Measurements from ENCODE around the gene EHF.

The EHF gene

DNA sequence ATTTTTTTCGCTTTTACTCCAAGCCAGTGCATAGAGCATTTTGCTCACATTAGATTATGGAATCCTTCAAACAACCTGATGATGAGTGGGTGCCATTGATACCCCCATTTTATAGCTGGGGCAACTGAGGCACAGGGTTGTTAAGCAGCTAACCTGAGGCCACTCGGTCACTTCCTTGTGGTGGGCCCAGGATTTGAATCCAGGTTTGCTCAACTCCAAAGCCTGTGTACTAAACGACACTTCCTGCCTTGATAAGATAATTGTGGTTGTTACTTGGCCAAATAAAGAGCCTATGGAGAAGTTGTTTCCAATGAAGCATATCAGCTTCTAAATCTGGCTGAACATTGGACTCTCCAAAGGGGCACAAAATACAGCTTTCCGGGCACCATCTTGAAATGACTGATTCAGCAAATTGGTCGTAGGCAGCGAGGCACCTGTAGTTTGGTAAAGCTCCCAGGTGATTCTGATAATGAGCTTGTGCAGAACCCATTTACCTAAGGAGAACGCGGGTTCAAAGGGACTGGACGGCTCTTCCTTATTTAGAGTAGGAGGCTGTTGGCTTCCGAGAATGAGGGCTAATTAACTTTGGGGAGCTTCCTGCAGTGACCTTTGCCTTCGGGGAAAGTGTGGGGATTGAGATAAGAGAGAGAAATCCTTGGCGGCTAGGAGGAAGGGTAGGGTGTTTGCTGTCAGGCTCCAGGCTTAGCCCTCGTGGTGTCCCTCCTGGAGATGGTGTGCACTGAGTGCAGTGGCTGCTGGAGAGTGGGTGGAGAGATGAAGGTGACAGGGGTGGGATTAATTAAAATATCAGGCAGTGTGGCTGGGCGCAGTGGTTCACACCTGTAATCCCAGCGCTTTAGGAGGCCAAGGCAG lies 17.5 kb upstream of the EHF start:
- no peak for DNase-seq

DNA sequence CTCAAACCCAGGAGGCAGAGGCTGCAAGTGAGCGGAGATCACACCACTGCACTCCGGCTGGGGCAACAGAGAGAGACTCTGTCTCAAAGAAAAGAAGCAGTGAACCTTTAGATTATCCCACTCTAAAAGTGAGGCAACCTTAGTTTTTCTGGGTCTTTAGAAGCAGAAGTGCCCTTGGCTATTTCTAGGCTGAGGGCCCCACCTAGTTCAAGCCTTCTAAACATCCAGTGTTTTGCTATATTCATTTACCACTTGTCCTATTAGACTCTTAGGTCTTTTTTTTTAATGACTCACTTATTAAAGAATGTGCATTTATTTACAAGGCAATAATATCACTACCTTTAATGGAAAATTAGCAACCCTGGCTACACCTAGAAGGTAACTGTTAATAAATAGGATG lies 16.7 kb upstream of the EHF start:
- no peak for DNase-seq

DNA sequence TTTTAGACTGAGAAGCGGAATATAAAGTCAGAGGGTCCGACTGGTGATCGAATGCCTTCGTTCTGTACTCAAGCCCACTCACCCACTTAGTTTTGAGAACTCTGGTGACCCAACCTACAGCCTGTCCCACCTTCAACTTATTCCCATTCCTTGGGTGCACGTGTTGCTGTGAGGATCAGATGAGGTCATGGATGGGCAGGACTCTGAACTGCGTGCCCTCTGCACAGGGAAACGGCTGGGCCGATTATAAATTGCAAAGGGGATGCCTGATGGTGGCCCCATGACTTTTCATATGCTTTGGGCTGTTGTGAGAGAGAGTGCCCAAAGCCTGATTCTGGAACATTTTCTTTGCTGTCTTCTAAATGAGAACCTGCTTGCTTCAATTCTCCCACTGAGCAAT lies 16.0 kb upstream of the EHF start:
- DNase-seq, result no peak

DNA sequence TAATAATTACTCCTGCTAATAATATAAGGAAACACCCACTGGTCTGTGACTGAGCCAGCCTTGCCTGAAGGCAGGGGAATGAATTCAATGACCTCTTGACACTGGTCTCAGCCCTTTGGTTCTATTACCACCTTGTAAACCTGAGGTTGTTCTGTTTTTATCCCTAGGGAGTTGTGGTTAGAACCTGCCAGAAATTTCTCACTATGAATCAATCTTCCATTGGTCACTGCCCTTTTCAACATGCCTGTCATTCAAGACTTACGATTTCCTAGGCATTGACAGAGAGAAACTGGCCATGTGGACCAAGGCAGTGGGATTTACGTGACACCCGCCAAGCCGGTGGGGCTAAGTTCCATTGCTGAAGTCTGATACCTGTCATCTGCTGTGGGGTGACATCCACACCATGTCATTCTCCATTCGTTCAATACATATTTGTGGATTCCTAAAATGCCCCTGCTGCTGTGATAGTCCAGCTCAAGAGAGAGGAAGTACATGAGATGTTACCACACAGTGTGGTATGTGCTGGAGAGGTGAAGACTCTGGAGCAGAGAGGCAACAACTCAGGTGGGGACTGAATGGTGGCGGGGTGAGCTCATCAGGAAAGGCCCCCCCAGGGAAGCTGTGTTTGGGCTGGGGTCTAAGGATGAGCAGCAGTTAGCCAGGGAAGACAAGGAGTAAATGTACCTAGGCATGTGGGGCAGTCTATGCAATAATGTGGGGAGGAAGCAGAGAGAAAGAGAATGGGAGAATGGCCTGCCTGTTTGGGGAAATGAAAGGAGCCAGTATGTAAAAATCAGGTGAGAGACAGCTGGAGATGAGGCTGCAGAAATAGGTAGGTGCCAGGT lies 15.2 kb upstream of the EHF start:
- no peak for DNase-seq

DNA sequence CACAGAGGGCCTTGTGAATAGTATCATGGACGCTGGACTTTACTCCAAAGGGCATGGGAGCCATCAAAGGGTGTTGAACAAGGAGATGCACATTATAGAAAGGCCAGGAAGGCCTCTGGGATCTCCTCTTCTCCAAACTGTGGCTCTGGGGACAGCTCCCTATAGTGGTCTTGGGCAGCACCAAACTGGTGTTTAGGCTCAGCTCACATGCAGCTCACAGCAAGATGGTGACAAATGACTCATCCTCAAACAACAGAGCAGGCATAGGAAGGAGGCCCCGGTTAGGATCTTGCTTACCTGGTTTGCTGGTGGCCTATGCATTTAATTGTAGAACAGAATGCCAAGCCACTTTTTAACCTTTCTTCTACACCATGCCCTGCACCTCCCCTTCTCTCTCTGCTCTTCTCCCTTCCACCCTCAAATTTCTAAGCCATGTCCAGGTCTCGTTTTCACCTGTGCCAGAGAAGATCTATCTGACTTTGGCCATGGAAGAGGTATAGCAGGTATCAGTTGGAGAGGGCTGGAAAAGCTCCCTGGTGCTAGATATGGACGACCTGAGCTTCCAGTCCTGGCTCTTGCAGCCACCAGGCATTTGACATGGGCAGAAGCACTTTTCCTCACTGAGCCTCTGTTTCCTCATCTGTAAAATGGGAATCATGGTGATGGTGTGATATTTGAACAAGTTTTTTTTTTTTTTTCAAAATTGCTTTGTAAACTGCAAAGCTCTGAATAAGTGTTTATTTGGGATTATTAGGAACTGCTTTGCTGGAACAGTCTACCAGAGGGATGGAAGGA lies 14.4 kb upstream of the EHF start:
- DNase-seq, result no peak

DNA sequence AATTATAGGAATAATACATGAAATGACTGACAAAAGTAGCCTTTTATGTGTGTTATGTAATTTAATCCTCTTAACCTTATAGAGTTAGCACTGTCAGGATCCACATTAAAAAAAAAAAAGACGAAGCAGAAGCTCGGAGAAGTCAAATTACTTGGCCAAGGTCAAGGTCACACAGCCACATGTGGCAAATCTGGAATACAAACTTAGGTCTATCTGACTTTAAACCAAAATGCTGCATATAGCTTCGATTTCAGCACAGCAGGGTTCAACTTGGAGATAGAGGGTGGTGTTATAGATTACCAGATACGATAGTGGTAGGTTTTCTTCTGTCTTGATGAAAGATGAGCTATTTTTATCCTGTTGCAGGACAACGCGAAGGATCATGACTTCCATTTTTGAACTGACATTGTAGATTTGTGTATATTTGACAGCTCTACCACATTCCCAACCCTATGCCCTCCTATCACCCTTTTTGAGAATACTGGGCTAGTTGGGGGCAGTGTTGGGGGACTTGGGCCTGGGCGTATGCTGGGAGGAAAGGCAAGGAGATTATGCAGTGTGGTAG lies 11.6 kb upstream of the EHF start:
- DNase-seq, result no peak

DNA sequence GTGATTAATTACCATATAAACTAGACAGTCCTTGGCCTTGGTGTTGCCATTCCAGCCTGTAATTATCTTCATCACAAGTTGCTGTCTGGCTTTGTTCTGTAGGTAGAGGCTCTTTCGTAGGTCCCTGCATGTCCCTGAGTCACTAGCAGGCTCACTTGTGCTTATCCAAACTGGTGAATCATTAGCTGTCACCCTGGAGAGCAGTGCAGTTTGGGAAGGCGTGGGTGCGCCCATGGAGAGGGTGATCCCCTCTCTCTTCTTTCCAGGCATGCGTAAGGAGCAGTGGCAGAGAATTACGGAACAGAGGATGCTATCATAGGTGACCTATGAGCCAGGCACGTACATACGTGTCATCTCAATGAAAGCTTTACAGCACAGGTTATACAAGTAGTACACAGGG lies 11.0 kb upstream of the EHF start:
- no peak for DNase-seq

DNA sequence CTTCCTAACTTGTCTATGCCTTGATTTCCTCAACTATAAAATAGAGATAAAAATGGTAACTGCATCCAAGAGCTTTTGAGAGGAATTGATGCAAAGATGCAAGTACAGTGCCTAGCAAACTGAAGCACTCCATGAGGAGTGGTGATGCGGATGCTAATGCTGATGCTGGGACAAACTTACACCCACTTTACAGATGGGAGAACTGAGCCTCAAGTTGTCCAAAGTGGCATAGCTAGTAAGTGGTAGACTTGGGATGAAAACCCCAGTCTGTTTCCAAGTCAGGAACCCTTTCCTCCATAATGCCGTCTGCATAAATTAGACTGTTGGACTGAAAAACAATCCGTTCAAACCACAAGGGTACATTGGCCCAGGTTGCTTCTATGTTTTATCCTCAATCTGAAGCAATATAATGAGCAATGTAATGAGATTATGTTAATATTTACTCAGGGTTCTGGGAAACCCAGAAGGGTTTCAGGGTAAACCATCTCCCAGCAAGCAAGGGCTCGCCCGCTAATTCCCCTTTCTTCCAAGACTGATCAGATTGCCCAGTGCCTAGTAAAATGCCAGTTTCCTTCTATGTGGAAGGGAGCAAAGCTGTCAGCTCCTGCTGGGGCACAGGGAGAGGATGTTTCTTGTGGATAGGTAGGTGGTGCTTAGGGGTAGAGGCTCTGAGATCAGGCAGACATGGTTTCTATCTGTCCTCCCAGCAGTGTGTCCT lies 10.4 kb upstream of the EHF start:
- DNase-seq, result no peak

DNA sequence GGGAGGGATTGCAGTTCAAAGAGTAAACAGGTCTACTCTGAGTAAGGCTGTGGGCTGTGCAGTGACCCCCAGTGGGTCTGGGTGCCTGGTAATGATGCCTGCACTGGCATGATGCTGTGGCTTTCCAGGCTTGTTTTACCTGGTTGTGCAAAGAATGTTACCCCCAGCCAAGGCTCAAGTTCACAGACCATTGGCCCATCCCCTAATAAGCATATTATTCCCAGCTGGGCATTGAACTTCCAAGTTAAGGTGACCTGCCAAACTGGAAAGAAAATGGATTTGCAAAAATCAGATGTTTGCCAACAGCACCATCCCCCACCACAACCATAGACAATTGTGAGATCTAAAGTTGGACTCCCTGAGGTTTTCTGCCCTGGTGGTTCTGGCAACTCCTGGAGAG lies 7.9 kb upstream of the EHF start:
- no peak for DNase-seq

DNA sequence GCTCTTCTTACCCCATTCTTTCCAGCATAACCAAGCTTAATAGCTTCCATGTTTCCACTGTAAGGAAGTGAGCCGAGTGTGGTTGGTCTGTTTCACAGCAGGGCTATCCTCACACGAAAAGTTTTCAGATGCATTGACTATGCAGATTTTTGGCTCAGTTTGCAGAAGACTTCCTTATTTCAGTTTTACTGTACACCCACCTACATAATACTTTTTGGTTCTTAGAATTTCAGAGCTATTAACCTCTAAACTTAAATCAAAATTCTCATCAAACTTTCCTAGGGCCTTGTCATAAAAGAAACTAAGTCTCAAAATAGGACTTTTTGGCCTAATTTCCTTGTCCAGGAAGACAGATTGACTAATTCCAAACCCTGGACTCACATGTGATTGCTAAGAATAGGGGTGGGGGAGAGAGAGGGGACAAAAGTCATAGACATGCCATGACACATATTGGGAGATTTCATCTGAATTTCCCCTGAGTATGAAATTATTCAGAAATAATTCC lies 7.3 kb upstream of the EHF start:
- no peak for DNase-seq

DNA sequence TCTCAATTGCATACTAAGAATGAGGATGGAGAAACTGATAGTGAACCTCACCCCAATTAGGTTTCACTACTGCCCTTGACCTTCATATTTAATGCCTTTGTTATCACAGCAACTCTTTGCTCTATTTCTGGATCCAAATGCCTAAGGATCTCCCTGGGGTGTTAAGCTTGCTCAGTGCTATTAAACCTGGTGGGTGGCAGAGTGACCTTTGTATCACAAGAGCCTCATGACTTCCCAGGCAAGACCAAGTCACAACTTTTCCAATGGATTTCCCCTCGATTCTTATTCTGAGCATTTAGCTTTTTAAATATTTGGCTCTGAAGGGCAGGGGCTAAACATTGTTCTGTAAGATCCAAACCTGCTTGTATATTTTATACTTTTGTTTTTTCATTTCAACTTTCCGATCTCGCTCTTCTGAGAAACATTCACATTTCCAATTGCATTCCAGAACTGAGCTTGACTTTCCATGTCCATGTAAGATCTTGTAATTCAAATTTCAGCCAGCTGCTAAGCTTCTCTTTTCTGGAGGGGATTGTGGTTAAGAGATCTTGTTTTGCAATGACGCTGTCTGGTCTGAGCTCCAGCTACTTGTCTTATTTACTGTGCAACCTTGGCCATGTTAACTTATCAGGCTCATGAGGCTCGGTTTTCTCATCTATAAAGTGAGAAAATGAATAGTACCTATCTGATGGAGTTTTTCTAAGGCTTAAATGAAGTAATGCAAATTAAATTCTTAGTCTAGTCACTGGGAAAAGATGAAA lies 6.4 kb upstream of the EHF start:
- no peak for DNase-seq

DNA sequence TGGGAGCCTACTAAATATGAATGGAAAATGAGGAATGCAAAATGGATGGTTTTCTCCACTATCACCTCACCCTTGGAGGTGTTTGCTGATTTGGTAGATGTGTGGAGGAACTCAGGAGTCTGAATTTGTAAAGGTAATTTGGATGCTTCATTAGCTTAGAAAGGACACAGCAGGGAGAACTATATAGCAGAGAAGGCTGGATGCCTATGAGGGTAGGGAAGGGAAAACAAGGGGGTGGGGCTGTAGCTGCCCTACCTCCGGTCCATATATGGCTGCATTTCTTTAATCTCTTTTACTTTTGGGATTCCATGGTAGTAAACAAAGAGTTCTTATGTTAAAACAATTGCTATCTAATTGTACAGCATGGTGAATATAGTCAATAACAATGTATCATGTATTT lies 4.8 kb upstream of the EHF start:
- DNase-seq, result no peak

DNA sequence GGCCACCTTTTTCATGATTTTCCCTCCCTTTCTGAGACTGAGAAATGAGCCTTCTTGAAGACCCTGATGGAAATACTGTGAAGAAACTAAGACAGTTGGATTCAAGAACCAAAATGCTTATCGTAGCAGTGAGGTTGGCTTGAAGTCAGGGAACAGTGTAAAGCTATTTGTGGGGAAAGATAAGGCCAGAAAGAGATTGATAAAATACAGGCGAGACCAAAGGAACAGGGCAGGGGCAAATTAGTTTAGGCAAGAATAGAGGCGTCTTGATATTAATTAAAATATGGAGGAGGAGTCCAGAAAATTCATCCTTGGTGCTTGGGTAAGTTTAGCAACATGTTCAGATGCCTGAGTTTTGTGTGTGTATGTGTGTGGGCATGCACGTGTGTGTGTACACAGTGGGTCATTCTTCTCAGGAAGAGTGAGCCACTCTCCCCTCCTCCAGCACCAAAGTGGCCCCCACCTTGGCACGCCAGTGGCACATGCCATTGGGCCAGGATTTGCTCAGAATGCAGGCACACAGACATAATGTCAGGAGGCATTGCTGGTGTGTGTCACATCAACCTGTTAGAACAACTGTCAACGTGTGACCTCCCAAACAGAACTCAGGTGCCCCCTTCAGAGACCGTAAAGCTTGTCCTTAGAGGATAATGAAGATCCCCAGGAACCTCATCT lies 3.9 kb upstream of the EHF start:
- no peak for DNase-seq

DNA sequence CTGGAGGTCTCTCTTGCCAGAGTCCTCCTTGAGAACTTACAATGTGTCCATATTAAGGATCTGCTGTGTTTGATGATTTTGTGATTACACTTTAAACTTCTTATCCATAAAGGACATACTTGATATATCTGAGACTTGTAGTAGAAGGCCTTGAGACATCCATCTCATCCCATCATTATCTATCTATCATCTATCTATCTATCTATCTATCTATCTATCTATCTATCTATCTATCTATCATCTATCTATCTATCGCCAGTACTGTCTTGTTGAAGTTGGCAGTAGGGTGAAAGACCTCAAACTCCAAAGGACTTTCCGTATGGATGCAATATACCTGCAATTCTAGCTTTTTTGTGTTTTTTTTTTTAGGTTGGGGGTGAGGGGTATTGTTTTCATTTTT lies 2.5 kb upstream of the EHF start:
- no peak for DNase-seq

DNA sequence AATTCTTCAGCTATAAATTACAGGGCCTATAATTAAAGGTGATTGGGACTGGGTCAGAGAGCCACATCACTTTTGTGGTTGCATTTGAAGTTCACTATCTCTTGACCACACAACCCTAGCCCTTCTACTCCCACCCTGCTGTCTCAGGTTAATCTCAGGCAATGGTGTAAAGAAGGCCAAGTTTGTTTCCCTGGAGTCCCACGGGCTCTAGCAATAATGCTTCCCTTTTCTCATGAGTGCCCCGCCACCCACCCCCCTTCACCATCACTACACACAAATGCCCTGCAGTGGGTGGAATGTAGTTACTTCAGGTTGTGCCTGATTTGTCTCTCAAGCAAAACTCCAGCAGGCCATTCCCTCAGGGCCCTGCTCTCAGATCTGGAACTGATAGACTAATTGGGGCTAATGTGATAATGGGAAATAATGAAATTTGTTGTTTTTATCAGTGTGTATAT lies 1.8 kb upstream of the EHF start:
- DNase-seq, result no peak

DNA sequence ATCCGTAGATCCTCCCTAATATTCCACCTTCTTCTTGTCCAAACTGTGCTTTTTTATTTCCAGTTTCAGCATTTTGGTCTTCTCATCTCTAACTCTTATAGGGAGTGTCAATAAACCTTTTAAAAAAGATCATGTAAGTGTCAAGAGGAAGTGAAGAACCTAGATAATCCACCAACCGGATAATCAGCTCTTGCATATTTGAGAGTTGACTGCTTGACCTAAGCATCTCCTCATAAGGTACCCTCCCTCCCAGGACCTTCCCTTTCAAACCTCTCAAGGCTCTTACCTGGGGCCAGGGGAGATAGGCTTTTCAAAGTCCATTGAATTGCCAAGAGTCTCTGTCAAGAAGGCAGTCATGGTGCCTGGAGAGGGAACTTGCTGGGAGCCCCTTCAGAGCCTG lies 691 bp upstream of the EHF start:
- DNase-seq, result no peak

DNA sequence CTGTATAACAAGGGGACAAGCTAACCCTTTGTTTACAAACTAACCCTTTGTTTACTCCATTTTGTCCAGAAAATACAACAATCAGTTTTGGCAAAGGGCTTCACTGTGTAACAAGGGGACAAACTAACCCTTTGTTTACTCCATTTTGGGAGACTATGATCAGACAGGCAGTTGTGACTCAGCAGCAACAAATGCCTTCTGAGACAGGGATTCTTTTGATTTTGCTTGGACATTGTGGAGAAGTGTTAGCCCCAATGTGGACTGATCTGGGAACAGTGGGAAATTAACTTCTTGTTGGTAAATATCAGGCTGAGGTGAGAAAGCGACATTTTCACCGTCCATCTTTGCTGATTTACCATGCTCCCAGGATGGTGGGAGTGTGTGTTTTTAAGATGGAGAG lies 983 bp downstream of the EHF start:
- no peak for DNase-seq

DNA sequence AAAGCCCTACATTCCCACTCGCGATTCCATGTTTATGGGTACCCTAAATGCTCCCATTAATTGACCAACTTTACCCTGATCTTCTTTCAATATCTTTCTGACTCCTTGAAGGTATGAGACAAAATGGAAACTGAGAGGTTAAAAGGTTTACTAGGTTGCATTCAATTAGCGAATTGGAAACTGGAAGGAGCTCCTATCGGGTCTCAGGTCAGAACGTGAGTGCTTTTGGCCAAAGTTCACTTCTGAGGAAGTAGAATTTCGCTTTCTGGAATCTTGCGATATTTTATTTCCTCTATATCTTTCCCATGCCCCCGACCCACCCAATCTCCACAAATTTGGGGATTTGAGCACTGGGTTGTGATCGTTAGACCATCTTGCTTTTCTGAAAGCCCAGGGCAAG lies 2.6 kb downstream of the EHF start:
- DNase-seq, result no peak

DNA sequence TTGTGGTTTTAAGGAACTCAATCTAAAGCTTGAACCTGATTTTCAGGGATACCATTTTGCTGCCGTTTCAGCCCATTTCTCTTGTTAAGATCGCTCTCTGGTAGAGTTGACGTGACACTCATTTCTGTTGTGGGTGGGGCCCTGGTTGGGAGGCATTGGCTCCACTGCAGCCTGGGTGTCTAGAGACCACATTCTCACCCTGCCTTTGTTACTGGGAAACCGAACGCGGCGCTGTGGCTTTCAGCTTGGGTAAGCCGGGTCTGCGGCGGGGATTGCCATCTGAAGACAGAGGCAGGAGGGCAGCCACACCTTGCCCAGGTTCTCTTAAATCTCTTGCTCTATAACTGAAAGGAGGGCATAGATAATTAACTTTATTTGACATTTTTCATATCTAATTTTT lies 3.2 kb downstream of the EHF start:
- peak; percentile 35 to 42 for DNase-seq

DNA sequence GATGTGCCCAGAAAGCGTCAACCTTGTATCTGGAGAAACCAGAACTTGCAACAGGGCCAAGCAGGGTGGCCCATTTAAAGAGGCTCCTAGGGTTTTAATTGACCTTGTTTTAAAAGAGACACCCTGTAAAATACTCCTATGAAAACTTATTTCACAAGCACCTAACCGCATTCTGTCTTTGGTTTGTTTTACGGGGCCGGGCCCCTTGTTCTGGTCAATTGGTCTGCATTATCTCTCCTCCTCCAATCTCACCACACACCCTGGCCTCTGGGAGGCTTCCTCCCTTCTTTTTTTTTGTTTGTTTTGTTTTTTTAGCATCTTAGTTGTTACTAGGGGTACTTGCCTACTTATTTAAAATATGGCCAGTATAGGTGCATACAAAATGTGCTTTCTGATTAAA lies 4.7 kb downstream of the EHF start:
- DNase-seq, result no peak

DNA sequence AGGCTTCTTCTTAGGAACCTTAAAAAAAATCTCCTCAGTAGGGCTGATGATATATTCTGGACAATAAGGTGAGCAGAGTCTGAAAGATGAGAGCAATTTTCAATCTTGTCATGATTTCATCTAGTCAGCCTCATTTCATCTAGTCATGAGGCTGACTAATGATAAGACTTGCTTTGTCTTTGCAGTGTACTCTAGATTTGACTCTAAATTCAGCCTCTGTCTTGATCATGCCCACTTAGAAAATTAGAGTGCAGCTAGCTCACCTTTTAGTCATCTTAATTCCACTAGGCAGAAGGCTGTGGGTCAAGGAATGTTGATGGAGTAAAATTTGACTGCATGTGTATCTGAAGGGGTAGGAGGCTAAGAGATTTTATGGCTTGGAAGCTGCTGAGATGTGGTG lies 5.5 kb downstream of the EHF start:
- no peak for DNase-seq

Data from CD4-positive, alpha-beta T cell treated with Interferon alpha-2 for 1 hour (primary cell).